Natural killer cell (primary cell): ENCODE data around the gene STK32B. TPM values are rescaled to one million over a fixed set of nuclear protein-coding genes. Genes with fewer than 3 reads are reported as not detected.

Source experiments
- ATAC-seq, 3 donors: fragments of 150-1000 bp in 2 of 3; fragments of 200-7000 bp in 1 of 3; cut with Tn5 transposase; 1 replicate in 1 of 3; 2 replicates in 2 of 3; pipeline ENCODE4 v1.10.0; 2021; ENCODE audit warnings: mild to moderate bottlenecking in 2 of 3, moderate library complexity in 2 of 3
- DNase-seq, 2 donors: peaks; one replicate each; pipeline versions ENCODE4 v3.0.0 to v3.0.0-alpha.2; 2013 to 2021; ENCODE audit warnings: mixed read lengths in 1 of 2
- H3K27ac ChIP-seq: one replicate; pipeline ENCODE4 v1.5.1; 2013; ENCODE audit warnings: mild to moderate bottlenecking, low read length
- H3K27me3 ChIP-seq: one replicate; pipeline ENCODE4 v1.6.1; 2013; ENCODE audit warnings: low read length; ENCODE audit not compliant: control insufficient read depth, insufficient read depth
- H3K36me3 ChIP-seq: one replicate; pipeline ENCODE4 v1.6.1; 2013; ENCODE audit warnings: low read length; ENCODE audit not compliant: control insufficient read depth, insufficient read depth
- H3K4me1 ChIP-seq: one replicate; pipeline ENCODE4 v1.6.1; 2013; ENCODE audit warnings: low read length; ENCODE audit not compliant: control insufficient read depth, insufficient read depth
- H3K4me3 ChIP-seq: one replicate; pipeline ENCODE4 v1.5.1; 2013; ENCODE audit warnings: low read length
- H3K9me3 ChIP-seq: one replicate; pipeline ENCODE4 v1.6.1; 2013; ENCODE audit warnings: low read length; ENCODE audit not compliant: control insufficient read depth, insufficient read depth
- H3K27ac Mint-ChIP-seq, 2 donors: one replicate each; pipeline ENCODE4 v1.8.0; 2022; ENCODE audit warnings: mild to moderate bottlenecking in 2 of 2, mixed read lengths in 2 of 2, moderate library complexity in 1 of 2
- H3K27me3 Mint-ChIP-seq, 2 donors: one replicate each; pipeline ENCODE4 v1.8.0; 2022; ENCODE audit warnings: low read depth in 2 of 2, mixed read lengths in 2 of 2
- H3K36me3 Mint-ChIP-seq: one replicate; pipeline ENCODE4 v1.8.0; 2022; ENCODE audit warnings: mixed read lengths
- H3K4me1 Mint-ChIP-seq, 2 donors: one replicate each; pipeline ENCODE4 v1.8.0; 2022; ENCODE audit warnings: mixed read lengths in 2 of 2
- H3K4me3 Mint-ChIP-seq: one replicate; pipeline ENCODE4 v1.8.0; 2022; ENCODE audit warnings: mild to moderate bottlenecking, moderate library complexity, mixed read lengths
- H3K9me3 Mint-ChIP-seq, 2 donors: one replicate each; pipeline ENCODE4 v1.8.0; 2022; ENCODE audit warnings: mixed read lengths in 2 of 2
- WGBS: methylation state at CpG from one replicate; pipeline ENCODE4 v1.1.7; 2013; ENCODE audit warnings: missing lambda C conversion rate; ENCODE audit not compliant: insufficient coverage; 5-methylcytosine and 5-hydroxymethylcytosine counted together
- intact Hi-C: fragments of 100-400 bp; cut with micrococcal nuclease; formaldehyde crosslinking; loops from one replicate; pipeline ENCODE4 v1.14.2; 2022
- total RNA-seq, 4 donors: library from RNA; stranded (reverse); fragments of 120-200 nt in 1 of 4; gene quantifications; one replicate each; pipeline versions ENCODE4 v1.2.3 to v1.2.4, GENCODE V29; 2013 to 2022
- TF ChIP-seq, protein P1 (sequence below): fragments of 200-600 bp; IDR thresholded peaks from one replicate; pipeline ENCODE4 v1.8.0; 2022; ENCODE audit warnings: antibody characterized with exemption

The STK32B gene
- total RNA-seq, 3 donors from 2014 or later (not counting 1 experiment from before 2014, with no cell fraction given) = 0.32 to 0.33 TPM; not detected in 1

DNA sequence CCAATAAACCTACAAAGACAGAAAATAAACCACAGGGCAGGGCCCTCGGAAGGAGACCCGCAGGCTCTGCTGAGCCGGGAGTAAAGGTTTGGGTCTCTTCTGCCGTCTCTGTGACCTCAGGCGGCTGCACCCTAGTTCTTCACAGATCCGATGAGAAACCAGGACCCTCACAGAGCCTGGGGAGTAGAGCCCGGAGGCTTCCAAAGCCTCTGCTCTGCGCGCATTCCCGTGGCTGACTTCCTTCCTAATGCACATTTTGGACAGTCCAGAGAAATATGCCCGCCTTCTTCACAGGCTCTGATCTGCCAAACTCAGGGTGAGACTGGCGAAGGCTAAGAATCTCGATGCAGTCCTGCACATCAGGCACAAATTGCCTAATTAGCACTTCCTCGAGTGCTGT is 411.6 kb downstream of the STK32B start:
- no peaks in the 10 kb centered on the region for H3K9me3 ChIP-seq
- Mint-ChIP-seq H3K27ac (no peak overlapping the region), H3K9me3 (no peaks in the 10 kb centered on the region), H3K4me3 (no peak overlapping the region), H3K27me3 (no peaks in the 10 kb centered on the region), H3K4me1 (no peaks in the 10 kb centered on the region), H3K36me3 (no peaks in the 10 kb centered on the region)
- H3K27ac ChIP-seq = no peak overlapping the region
- 89% methylated on average over 14 of the region's 14 CpGs for WGBS
- DNase-seq (no peak), ATAC-seq (no peak)
- intact Hi-C loops = no loop called here
- TF ChIP-seq, protein P1, sequence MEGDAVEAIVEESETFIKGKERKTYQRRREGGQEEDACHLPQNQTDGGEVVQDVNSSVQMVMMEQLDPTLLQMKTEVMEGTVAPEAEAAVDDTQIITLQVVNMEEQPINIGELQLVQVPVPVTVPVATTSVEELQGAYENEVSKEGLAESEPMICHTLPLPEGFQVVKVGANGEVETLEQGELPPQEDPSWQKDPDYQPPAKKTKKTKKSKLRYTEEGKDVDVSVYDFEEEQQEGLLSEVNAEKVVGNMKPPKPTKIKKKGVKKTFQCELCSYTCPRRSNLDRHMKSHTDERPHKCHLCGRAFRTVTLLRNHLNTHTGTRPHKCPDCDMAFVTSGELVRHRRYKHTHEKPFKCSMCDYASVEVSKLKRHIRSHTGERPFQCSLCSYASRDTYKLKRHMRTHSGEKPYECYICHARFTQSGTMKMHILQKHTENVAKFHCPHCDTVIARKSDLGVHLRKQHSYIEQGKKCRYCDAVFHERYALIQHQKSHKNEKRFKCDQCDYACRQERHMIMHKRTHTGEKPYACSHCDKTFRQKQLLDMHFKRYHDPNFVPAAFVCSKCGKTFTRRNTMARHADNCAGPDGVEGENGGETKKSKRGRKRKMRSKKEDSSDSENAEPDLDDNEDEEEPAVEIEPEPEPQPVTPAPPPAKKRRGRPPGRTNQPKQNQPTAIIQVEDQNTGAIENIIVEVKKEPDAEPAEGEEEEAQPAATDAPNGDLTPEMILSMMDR = no peak
- no peaks in the 10 kb centered on the region for H3K27me3 ChIP-seq
- H3K4me1 ChIP-seq = no peaks in the 10 kb centered on the region
- no peaks in the 10 kb centered on the region for H3K36me3 ChIP-seq
- H3K4me3 ChIP-seq = no peak overlapping the region

DNA sequence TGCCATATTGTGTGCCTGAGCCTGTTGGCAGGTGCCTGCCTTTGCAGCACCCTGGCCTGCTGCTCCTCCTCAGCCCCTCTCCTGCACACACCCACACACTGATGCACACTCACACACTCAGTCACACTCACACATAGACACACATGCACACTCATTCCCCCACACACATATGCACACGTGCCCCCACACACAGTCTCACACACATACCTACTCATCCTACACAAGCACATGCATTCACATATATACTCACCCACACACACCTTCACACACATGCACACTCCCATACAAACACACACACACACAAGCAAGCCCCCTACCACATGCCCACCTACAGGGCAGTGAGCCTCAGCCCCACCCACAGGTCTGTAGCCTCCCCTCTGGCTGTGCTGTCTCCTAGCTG is 412.1 kb downstream of the STK32B start:
- Histone ChIP-seq H3K4me1 (no peaks in the 10 kb centered on the region), H3K4me3 (no peak overlapping the region), H3K9me3 (no peaks in the 10 kb centered on the region), H3K36me3 (no peaks in the 10 kb centered on the region), H3K27me3 (no peaks in the 10 kb centered on the region), H3K27ac (no peak overlapping the region)
- H3K36me3 Mint-ChIP-seq = no peaks in the 10 kb centered on the region
- TF ChIP-seq, protein P1 = no peak
- H3K9me3 Mint-ChIP-seq = no peaks in the 10 kb centered on the region
- no peak overlapping the region for H3K4me3 Mint-ChIP-seq
- H3K27me3 Mint-ChIP-seq = no peaks in the 10 kb centered on the region
- intact Hi-C loops = no loop called here
- 87% methylated on average over 1 of the region's 1 CpG for WGBS
- H3K27ac Mint-ChIP-seq = no peak overlapping the region
- no peaks in the 10 kb centered on the region for H3K4me1 Mint-ChIP-seq
- ATAC-seq (no peak), DNase-seq (no peak)

DNA sequence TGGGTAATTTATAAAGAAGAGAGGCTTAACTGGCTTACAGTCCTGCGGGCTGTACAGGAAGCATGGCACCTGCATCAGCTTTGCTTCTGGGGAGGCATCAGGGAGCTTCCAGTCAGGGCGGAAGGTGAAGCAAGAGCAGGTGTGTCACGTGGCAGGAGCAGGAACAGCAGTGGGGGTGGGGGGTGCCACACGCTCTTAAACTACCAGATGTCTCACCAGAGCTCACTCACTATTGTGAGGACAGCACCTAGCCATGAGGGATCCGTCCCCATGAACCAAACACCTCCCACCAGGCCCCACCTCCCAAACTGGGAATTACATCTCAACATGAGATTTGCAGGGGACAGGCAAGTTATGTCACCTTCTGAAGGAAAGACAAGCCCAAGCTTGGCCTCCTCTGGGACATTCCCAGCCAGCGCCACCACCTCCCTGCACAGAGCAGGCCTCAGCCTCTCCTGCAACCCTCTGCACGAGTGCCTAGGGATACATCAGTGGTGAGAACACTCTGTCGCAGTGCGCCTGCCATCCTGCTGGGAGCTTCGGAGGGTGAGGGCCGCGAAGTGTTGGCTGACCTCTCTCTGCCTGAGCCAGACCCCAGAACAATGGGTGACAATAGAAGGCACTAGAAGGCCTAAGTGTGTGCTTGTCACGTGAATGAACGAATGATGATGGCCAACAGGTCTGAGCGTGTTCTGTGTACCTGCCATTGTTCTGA is 412.8 kb downstream of the STK32B start:
- TF ChIP-seq, protein P1 = no peak
- no peaks in the 10 kb centered on the region for H3K4me1 Mint-ChIP-seq
- Histone ChIP-seq H3K27me3 (no peaks in the 10 kb centered on the region), H3K27ac (no peak overlapping the region), H3K4me3 (no peak overlapping the region), H3K9me3 (no peaks in the 10 kb centered on the region), H3K36me3 (no peaks in the 10 kb centered on the region), H3K4me1 (no peaks in the 10 kb centered on the region)
- intact Hi-C loops = no loop called here
- no peaks in the 10 kb centered on the region for H3K27me3 Mint-ChIP-seq
- ATAC-seq (no peak), DNase-seq (no peak)
- WGBS = 93% methylated on average over 15 of the region's 15 CpGs
- H3K27ac Mint-ChIP-seq = no peak overlapping the region
- no peak overlapping the region for H3K4me3 Mint-ChIP-seq
- no peaks in the 10 kb centered on the region for H3K36me3 Mint-ChIP-seq
- no peaks in the 10 kb centered on the region for H3K9me3 Mint-ChIP-seq

DNA sequence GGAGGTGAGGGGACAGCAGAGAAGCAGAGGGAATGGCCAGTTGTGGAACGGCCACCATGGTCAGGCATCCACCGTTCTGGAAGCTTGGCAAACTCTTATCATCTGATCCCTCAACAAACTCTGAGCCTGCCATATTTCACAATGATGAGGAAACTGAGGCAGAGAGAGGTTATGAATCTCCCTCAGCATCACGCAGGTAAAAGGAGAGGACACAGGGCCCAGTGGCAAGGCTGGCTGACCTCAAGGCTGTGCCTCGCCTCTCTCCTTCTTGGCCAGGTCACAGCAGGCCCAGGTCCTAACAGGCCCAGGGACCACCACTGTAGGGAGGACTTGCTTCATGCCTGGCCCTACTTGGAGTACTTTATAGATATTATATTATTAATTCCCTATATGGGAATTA is 414.2 kb downstream of the STK32B start:
- DNase-seq = no peak
- intact Hi-C loops = no loop called here
- H3K4me1 ChIP-seq = no peaks in the 10 kb centered on the region
- no peaks in the 10 kb centered on the region for H3K9me3 ChIP-seq
- H3K27ac ChIP-seq = no peak overlapping the region
- 91% methylated on average over 3 of the region's 4 CpGs for WGBS
- no peak overlapping the region for H3K27ac Mint-ChIP-seq
- H3K4me1 Mint-ChIP-seq = no peaks in the 10 kb centered on the region
- no peaks in the 10 kb centered on the region for H3K9me3 Mint-ChIP-seq
- TF ChIP-seq, protein P1 = no peak
- H3K4me3 ChIP-seq = no peak overlapping the region
- H3K36me3 Mint-ChIP-seq = no peaks in the 10 kb centered on the region
- no peaks in the 10 kb centered on the region for H3K36me3 ChIP-seq
- ATAC-seq = no peak
- H3K27me3 ChIP-seq = no peaks in the 10 kb centered on the region
- no peaks in the 10 kb centered on the region for H3K27me3 Mint-ChIP-seq
- H3K4me3 Mint-ChIP-seq = no peak overlapping the region
